NT2/D1 (cell line): ENCODE data around the gene DHX57.
"Not testable (repeated sequence)": the region's sequence is repeated elsewhere in the genome, so short reads cannot be mapped to it uniquely, and the experiment has no call there.

Source experiments
- DNase-seq: peaks from one replicate; pipeline ENCODE4 v3.0.0-alpha.2; 2011; ENCODE audit warnings: low read depth, low spot score
- H3K27me3 ChIP-seq: 2 replicates; pipeline ENCODE4 v1.6.0; 2011; ENCODE audit warnings: mild to moderate bottlenecking; ENCODE audit not compliant: insufficient read length, insufficient read depth
- H3K36me3 ChIP-seq: 2 replicates; pipeline ENCODE4 v1.6.1; 2011; ENCODE audit warnings: mild to moderate bottlenecking, low read length, mixed read lengths; ENCODE audit not compliant: insufficient read depth, insufficient read length
- H3K4me1 ChIP-seq: 2 replicates; pipeline ENCODE4 v1.5.1; 2011; ENCODE audit not compliant: insufficient read depth, insufficient read length
- H3K4me3 ChIP-seq: 2 replicates; pipeline ENCODE4 v1.5.1; 2011; ENCODE audit warnings: low read depth; ENCODE audit not compliant: insufficient read length
- H3K9ac ChIP-seq: 2 replicates; pipeline ENCODE4 v1.6.0; 2011; ENCODE audit warnings: low read depth; ENCODE audit not compliant: insufficient read length
- H3K9me3 ChIP-seq: 2 replicates; pipeline ENCODE4 v1.5.1; 2011; ENCODE audit warnings: mild to moderate bottlenecking, low read length; ENCODE audit not compliant: insufficient read depth
- SUZ12 ChIP-seq: IDR thresholded peaks from 2 replicates; pipeline ENCODE4 v1.6.1; 2011; ENCODE audit not compliant: insufficient read length, insufficient read depth; ENCODE audit errors: extremely low read depth
- YY1 ChIP-seq: IDR thresholded peaks from 2 replicates; pipeline ENCODE4 v1.6.1; 2011; ENCODE audit not compliant: insufficient read length, insufficient read depth
- ZNF274 ChIP-seq: IDR thresholded peaks from 2 replicates; pipeline ENCODE4 v1.6.1; 2011; ENCODE audit warnings: mild to moderate bottlenecking, low read depth, low read length

Gene DHX57

GRCh38 chr2:38794235-38794946 lies 81.3 kb downstream of the DHX57 start:
- Histone ChIP-seq H3K36me3 (peaks cover 5% of the 10 kb centered on the region), H3K4me1 (no peaks in the 10 kb centered on the region), H3K27me3 (no peaks in the 10 kb centered on the region), H3K9ac (no peak overlapping the region), H3K9me3 (no peaks in the 10 kb centered on the region), H3K4me3 (no peak overlapping the region)
- DNase-seq, result no peak
- no peak for TF ChIP-seq ZNF274
- no peak for TF ChIP-seq YY1
- TF ChIP-seq SUZ12, result no peak

GRCh38 chr2:38793511-38793910 lies 82.2 kb downstream of the DHX57 start:
- H3K9ac ChIP-seq, result no peak overlapping the region
- H3K27me3 ChIP-seq, result no peaks in the 10 kb centered on the region
- no peak overlapping the region for H3K4me3 ChIP-seq
- no peaks in the 10 kb centered on the region for H3K9me3 ChIP-seq
- no peaks in the 10 kb centered on the region for H3K4me1 ChIP-seq
- no peak for DNase-seq
- TF ChIP-seq YY1 (no peak), SUZ12 (no peak), ZNF274 (no peak)
- peaks cover 5% of the 10 kb centered on the region for H3K36me3 ChIP-seq

GRCh38 chr2:38792751-38793150 lies 83.0 kb downstream of the DHX57 start:
- Histone ChIP-seq H3K4me1 (no peaks in the 10 kb centered on the region), H3K9me3 (no peaks in the 10 kb centered on the region), H3K36me3 (no peaks in the 10 kb centered on the region), H3K27me3 (no peaks in the 10 kb centered on the region), H3K9ac (no peak overlapping the region), H3K4me3 (no peak overlapping the region)
- DNase-seq, result no peak
- TF ChIP-seq YY1 (no peak), ZNF274 (no peak)

- not testable (repeated sequence) for H3K9me3 ChIP-seq, DNase-seq, H3K4me3 ChIP-seq, H3K27me3 ChIP-seq, H3K36me3 ChIP-seq, H3K9ac ChIP-seq, H3K4me1 ChIP-seq
Measured at GRCh38 chr2:38792321-38792720, 83.4 kb downstream of the DHX57 start.

GRCh38 chr2:38791744-38792143 lies 84.0 kb downstream of the DHX57 start:
- no peaks in the 10 kb centered on the region for H3K9me3 ChIP-seq
- H3K4me3 ChIP-seq, result no peak overlapping the region
- no peaks in the 10 kb centered on the region for H3K36me3 ChIP-seq
- no peak for TF ChIP-seq YY1
- no peak overlapping the region for H3K9ac ChIP-seq
- no peaks in the 10 kb centered on the region for H3K4me1 ChIP-seq
- H3K27me3 ChIP-seq, result no peaks in the 10 kb centered on the region
- DNase-seq, result no peak

GRCh38 chr2:38789691-38790090 lies 86.0 kb downstream of the DHX57 start:
- H3K9me3 ChIP-seq, result no peaks in the 10 kb centered on the region
- TF ChIP-seq YY1 (no peak), SUZ12 (no peak), ZNF274 (no peak)
- DNase-seq, result no peak
- H3K4me1 ChIP-seq, result no peaks in the 10 kb centered on the region
- H3K9ac ChIP-seq, result no peak overlapping the region
- H3K36me3 ChIP-seq, result no peaks in the 10 kb centered on the region
- no peak overlapping the region for H3K4me3 ChIP-seq
- no peaks in the 10 kb centered on the region for H3K27me3 ChIP-seq

GRCh38 chr2:38788306-38788705 lies 87.4 kb downstream of the DHX57 start:
- Histone ChIP-seq H3K27me3 (no peaks in the 10 kb centered on the region), H3K9me3 (no peaks in the 10 kb centered on the region), H3K4me3 (no peak overlapping the region), H3K9ac (no peak overlapping the region), H3K36me3 (peaks cover 6% of the 10 kb centered on the region), H3K4me1 (no peaks in the 10 kb centered on the region)
- no peak for DNase-seq
- TF ChIP-seq SUZ12 (no peak), ZNF274 (no peak), YY1 (no peak)

GRCh38 chr2:38783586-38783985 lies 92.1 kb downstream of the DHX57 start:
- Histone ChIP-seq H3K36me3 (peaks cover 22% of the 10 kb centered on the region), H3K9me3 (no peaks in the 10 kb centered on the region), H3K9ac (no peak overlapping the region), H3K27me3 (no peaks in the 10 kb centered on the region), H3K4me1 (no peaks in the 10 kb centered on the region), H3K4me3 (no peak overlapping the region)
- DNase-seq, result no peak
- no peak for TF ChIP-seq ZNF274
- no peak for TF ChIP-seq YY1
- no peak for TF ChIP-seq SUZ12
